ENCODE measurements around the gene PADI6. TPM values are rescaled to one million over a fixed set of nuclear protein-coding genes. Genes with fewer than 3 reads are reported as not detected.

Gene PADI6
- total and polyA plus RNA-seq, 9 of the 15 experiments (the other 6 are each of a cell fraction or from before 2014, with no cell fraction given), result not detected

GRCh38 chr1:17360272-17360956, 11.6 kb upstream of the PADI6 start (continued):
- TF ChIP-seq ZNF449 (CRISPR knock-in tag; IDR thresholded peaks at IDR 0.05), result peak; percentile 94
- TF ChIP-seq ZNF224 (CRISPR knock-in tag; IDR thresholded peaks at IDR 0.05), result no peak
- peak; percentile 100 for TF ChIP-seq HSF4 (CRISPR knock-in tag; IDR thresholded peaks at IDR 0.05; ENCODE audit: borderline replicate concordance)
- peak; percentile 100 for TF ChIP-seq DMBX1 (CRISPR knock-in tag; IDR thresholded peaks at IDR 0.05; ENCODE audit: borderline replicate concordance)
- TF ChIP-seq, protein P1, sequence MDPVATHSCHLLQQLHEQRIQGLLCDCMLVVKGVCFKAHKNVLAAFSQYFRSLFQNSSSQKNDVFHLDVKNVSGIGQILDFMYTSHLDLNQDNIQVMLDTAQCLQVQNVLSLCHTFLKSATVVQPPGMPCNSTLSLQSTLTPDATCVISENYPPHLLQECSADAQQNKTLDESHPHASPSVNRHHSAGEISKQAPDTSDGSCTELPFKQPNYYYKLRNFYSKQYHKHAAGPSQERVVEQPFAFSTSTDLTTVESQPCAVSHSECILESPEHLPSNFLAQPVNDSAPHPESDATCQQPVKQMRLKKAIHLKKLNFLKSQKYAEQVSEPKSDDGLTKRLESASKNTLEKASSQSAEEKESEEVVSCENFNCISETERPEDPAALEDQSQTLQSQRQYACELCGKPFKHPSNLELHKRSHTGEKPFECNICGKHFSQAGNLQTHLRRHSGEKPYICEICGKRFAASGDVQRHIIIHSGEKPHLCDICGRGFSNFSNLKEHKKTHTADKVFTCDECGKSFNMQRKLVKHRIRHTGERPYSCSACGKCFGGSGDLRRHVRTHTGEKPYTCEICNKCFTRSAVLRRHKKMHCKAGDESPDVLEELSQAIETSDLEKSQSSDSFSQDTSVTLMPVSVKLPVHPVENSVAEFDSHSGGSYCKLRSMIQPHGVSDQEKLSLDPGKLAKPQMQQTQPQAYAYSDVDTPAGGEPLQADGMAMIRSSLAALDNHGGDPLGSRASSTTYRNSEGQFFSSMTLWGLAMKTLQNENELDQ (CRISPR knock-in tag; IDR thresholded peaks at IDR 0.05; ENCODE audit: borderline replicate concordance), result no peak
- 0 out of 2 replicates have a peak, but pooled peaks have one; percentile 18 for TF ChIP-seq ELF2 (CRISPR knock-in tag; IDR thresholded peaks at IDR 0.05)
- TF ChIP-seq, protein P2, sequence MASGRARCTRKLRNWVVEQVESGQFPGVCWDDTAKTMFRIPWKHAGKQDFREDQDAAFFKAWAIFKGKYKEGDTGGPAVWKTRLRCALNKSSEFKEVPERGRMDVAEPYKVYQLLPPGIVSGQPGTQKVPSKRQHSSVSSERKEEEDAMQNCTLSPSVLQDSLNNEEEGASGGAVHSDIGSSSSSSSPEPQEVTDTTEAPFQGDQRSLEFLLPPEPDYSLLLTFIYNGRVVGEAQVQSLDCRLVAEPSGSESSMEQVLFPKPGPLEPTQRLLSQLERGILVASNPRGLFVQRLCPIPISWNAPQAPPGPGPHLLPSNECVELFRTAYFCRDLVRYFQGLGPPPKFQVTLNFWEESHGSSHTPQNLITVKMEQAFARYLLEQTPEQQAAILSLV (tag; IDR thresholded peaks at IDR 0.05), result peak; percentile 100
- peak; percentile 100 for TF ChIP-seq ELF4 (CRISPR knock-in tag; IDR thresholded peaks at IDR 0.05)
- TF ChIP-seq KLF10 (CRISPR knock-in tag; IDR thresholded peaks at IDR 0.05), result peak; percentile 88
- TF ChIP-seq ZFP36 (IDR thresholded peaks at IDR 0.05; ENCODE audit: low read depth, low read length, partially characterized antibody), result no peak
- peak; percentile 95 for TF ChIP-seq NR2F6 (CRISPR knock-in tag; IDR thresholded peaks at IDR 0.05)
- TF ChIP-seq TAF9B (IDR thresholded peaks at IDR 0.05; ENCODE audit: partially characterized antibody), result no peak
- no peak; a peak in 1 of 4 replicates for TF ChIP-seq MNT (conservative IDR thresholded peaks at IDR 0.05)
- no peak for TF ChIP-seq EWSR1 (IDR thresholded peaks at IDR 0.05; ENCODE audit: borderline replicate concordance, low read depth, partially characterized antibody)
- TF ChIP-seq SREBF1 (IDR thresholded peaks at IDR 0.05; ENCODE audit: borderline replicate concordance, low read depth, low read length), result no peak
- TF ChIP-seq, protein P3, sequence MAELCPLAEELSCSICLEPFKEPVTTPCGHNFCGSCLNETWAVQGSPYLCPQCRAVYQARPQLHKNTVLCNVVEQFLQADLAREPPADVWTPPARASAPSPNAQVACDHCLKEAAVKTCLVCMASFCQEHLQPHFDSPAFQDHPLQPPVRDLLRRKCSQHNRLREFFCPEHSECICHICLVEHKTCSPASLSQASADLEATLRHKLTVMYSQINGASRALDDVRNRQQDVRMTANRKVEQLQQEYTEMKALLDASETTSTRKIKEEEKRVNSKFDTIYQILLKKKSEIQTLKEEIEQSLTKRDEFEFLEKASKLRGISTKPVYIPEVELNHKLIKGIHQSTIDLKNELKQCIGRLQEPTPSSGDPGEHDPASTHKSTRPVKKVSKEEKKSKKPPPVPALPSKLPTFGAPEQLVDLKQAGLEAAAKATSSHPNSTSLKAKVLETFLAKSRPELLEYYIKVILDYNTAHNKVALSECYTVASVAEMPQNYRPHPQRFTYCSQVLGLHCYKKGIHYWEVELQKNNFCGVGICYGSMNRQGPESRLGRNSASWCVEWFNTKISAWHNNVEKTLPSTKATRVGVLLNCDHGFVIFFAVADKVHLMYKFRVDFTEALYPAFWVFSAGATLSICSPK (IDR thresholded peaks at IDR 0.05; ENCODE audit: borderline replicate concordance), result no peak
- TF ChIP-seq PPARD (CRISPR knock-in tag; IDR thresholded peaks at IDR 0.05), result peak; percentile 94
- TF ChIP-seq RFX1 (IDR thresholded peaks at IDR 0.05), result no peak
- peak in 1 of 2 experiments; percentile 84; a peak in 2 of 4 replicates for TF ChIP-seq SRF (CRISPR knock-in tag; IDR thresholded peaks at IDR 0.05)
- TF ChIP-seq TBP (optimal IDR thresholded peaks at IDR 0.05; ENCODE audit: low read depth, low read length), result no peak
